ENCODE data around the gene LOXL1.
A peak's percentile ranks its signal among the peaks of the same experiment; 100 is the strongest.

LOXL1 gene

GRCh38 chr15:73926219-73927002, at the start of gene LOXL1:
Gene LOXL1, plus strand, starts transcription at chr15:73926462. Its CDS starts 322 bp downstream, at chr15:73926784.
- DNase-seq (ENCODE audit: low read depth): no peak

GRCh38 chr15:73879426-73879825, 46.8 kb upstream of the LOXL1 start:
- no peak for DNase-seq (ENCODE audit: low read depth)

- DNase-seq (ENCODE audit: low read depth): no peak
Measured at GRCh38 chr15:73881579-73882320, 44.5 kb upstream of the LOXL1 start.

GRCh38 chr15:73882761-73883419, 43.4 kb upstream of the LOXL1 start:
- no peak for DNase-seq (ENCODE audit: low read depth)

GRCh38 chr15:73884159-73884558, 42.1 kb upstream of the LOXL1 start:
- DNase-seq (ENCODE audit: low read depth): no peak

GRCh38 chr15:73885954-73886700, 40.1 kb upstream of the LOXL1 start:
- DNase-seq (ENCODE audit: low read depth): no peak

GRCh38 chr15:73886717-73887345, 39.4 kb upstream of the LOXL1 start:
- DNase-seq (ENCODE audit: low read depth): no peak

- no peak for DNase-seq (ENCODE audit: low read depth)
Measured at GRCh38 chr15:73887481-73887880, 38.8 kb upstream of the LOXL1 start.

GRCh38 chr15:73888224-73889041, 37.8 kb upstream of the LOXL1 start:
- DNase-seq (ENCODE audit: low read depth): no peak

- no peak for DNase-seq (ENCODE audit: low read depth)
Measured at GRCh38 chr15:73889053-73889761, 37.1 kb upstream of the LOXL1 start.

- DNase-seq (ENCODE audit: low read depth): no peak
Measured at GRCh38 chr15:73889762-73890124, 36.5 kb upstream of the LOXL1 start.

GRCh38 chr15:73891328-73892315, 34.6 kb upstream of the LOXL1 start:
- no peak for DNase-seq (ENCODE audit: low read depth)

GRCh38 chr15:73892446-73893226, 33.6 kb upstream of the LOXL1 start:
- no peak for DNase-seq (ENCODE audit: low read depth)

- DNase-seq (ENCODE audit: low read depth): no peak
Measured at GRCh38 chr15:73894133-73894814, 32.0 kb upstream of the LOXL1 start.

GRCh38 chr15:73897441-73898261, 28.6 kb upstream of the LOXL1 start:
- DNase-seq (ENCODE audit: low read depth): peak; percentile 44

- no peak for DNase-seq (ENCODE audit: low read depth)
Measured at GRCh38 chr15:73899197-73900094, 26.8 kb upstream of the LOXL1 start.

Measured in T-helper 22 cell (primary cell).